22Rv1 (cell line): Measurements from ENCODE around the gene EOLA2.
"Not testable (repeated sequence)": the region's sequence is repeated elsewhere in the genome, so short reads cannot be mapped to it uniquely, and the experiment has no call there.

Experiments used
- CTCF ChIP-seq: fragments of 450-650 bp; IDR thresholded peaks from 2 replicates; pipeline ENCODE4 v1.5.1; 2017; ENCODE audit warnings: mild to moderate bottlenecking
- ZFX ChIP-seq: fragments of 450-650 bp; IDR thresholded peaks from 2 replicates; pipeline ENCODE4 v1.6.1; 2017; ENCODE audit warnings: antibody characterized with exemption, borderline replicate concordance

DNA sequence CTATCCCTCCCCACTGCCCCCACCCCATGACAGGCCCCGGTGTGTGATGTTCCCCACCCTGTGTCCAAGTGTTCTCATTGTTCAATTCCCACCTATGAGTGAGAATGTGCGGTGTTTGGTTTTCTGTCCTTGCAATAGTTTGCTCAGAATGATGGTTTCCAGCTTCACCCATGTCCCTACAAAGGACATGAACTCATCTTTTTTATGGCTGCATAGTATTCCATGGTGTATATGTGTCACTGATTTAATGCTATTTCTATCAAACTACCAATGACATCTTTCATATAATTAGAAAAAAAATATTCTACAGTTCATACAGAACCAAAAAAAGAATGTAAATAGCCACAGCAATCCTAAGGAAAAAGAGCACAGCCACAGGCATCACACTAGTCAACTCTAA lies 47.5 kb downstream of the EOLA2 start:
- TF ChIP-seq CTCF, ZFX: not testable (repeated sequence)
